GM21360 (cell line): ENCODE measurements around the gene NBAS.
"Not testable (repeated sequence)": the region's sequence is repeated elsewhere in the genome, so short reads cannot be mapped to it uniquely, and the experiment has no call there.

ENCODE experiments used
- ATAC-seq: cut with Tn5 transposase; IDR thresholded peaks from one replicate; pipeline ENCODE4 v1.9.1; 2021; ENCODE audit warnings: mild to moderate bottlenecking, moderate library complexity; ENCODE audit not compliant: unreplicated experiment

NBAS gene

GRCh38 chr2:15485949-15486348 is 75.2 kb downstream of the NBAS start:
- no peak for ATAC-seq

DNA sequence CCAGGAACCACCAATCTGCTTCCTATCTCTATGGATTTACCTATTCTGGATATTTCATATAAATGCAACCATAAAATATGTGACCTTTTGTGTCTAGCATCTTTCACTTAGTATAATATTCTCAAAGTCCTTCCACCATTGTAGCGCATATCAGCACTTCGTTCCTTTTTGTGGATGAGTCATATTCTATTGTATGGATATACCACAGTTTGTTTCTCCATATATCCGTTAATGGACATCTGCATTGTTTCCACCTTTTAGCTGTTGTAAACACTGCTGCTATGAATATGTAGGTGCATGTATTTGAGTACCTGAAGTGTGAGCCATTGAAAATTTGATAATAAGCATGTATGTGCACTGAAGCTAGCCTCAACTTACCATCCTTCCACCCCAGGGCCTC is 80.1 kb downstream of the NBAS start:
- ATAC-seq, result no peak

DNA sequence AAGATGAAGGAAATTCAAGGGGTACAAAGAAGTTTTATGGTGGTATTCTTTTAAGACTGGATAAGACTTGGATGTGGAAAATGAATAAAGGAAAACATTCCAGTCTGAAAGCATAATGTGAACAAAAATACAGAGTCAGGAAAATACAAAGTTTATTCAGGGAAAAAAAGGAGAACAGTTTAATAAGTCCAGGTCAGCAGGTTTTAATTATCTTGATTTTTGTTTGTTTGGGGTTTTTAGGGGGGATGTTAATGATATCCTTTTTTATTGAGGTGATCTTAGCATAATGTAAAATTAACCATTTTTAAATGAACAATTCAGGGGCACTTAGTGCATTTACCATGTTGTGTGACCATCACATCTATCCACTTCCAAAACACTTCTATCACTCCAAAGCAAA is 80.6 kb downstream of the NBAS start:
- no peak for ATAC-seq

GRCh38 chr2:15472876-15473275 is 88.3 kb downstream of the NBAS start:
- no peak for ATAC-seq

- ATAC-seq, result no peak
Measured at GRCh38 chr2:15472133-15472532, 89.0 kb downstream of the NBAS start.

GRCh38 chr2:15471606-15472005 is 89.5 kb downstream of the NBAS start:
- no peak for ATAC-seq

DNA sequence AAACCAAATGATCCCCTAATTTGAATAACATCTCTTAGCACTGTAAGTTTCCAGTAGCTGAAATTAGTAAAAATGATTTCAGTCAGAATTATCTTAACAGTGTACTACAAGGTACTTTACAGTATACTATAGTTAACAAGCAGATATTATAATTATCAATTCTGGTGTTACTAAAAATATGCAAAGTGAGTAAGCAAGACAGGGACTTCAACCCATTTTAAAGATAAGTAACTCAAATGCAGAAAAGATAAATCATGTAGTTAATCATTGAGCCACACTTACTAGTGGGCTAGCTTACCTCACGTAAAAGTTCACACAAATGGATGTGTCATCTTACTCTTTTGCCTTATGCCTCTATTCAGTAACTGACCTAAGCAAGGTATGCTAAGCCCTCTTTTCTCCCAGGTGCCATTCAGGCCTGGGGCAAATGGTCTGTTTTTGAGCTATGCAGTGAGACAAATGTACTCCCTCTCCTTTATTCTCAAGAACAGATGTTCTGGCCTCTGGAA is 101.0 kb downstream of the NBAS start:
- no peak for ATAC-seq

DNA sequence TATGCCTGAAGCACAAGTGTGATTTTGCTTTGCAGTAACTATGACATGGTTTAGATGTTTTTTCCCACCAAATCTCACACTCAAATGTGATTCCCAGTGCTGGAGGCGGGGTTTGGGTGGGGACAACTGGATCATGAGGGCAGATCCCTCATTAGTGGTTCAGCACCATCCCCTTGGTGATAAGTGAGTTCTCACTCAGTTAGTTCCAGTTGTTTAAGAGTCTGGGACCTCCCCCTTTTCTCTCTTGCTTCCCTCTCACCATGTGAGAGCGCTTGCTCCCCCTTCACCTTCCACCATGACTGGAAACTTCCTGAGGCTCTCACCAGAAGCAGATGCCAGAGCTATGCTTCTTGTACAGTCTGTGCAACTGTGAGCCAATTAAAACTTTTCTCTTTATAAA is 102.9 kb downstream of the NBAS start:
- ATAC-seq, result no peak

- no peak for ATAC-seq
Measured at GRCh38 chr2:15457868-15458267, 103.3 kb downstream of the NBAS start.

- no peak for ATAC-seq
Measured at GRCh38 chr2:15456352-15456751, 104.8 kb downstream of the NBAS start.

DNA sequence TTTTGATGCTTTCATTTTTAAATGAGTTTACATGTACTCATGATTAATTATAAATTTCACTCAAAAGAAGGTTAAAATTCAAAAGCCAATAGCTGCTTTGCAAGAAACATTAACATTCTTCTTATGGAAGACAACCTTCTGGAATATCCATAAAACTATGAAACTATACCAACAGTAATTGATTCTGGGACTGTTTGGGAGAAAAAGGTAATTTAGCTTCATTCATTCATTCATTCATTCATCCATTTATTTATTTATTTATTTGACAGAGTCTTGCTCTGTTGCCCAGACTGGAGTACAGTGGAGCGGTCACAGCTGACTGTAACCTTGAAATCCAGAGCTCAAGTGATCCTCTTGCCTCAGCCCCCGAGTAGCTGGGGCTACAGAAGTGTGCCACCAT is 110.3 kb downstream of the NBAS start:
- no peak for ATAC-seq

DNA sequence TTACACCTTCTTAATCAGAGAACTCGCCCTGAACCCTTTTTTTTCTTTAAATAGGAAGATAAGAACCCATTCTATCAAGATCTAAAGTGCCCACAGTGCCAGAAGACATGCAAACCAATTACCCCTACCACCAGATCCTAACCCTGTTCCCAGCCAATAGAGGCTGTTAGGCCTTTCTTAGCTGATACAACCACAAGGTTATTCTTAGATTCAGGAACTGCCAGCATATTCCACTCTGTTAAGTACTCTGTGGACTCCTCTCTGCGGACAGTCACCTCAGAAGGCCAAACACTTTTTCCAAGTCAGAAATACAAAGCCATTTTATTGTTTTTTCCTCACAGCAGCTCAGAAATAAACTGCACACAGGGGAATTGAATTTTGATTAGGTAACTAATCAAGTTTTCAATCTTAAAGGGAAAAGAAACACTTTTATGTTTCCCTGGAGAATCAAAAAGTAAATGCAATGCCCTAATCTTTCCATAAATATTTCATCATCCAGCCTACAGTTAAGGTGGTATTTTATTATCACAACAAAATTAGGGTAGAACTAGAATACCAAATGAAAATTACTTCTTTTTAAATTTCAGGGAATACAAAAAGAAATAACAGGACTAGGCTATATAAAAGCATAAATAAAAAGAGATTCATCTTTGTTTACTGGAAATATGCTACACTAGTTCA is 111.4 kb downstream of the NBAS start:
- ATAC-seq, result no peak

GRCh38 chr2:15448250-15448839 is 112.8 kb downstream of the NBAS start:
- no peak for ATAC-seq

DNA sequence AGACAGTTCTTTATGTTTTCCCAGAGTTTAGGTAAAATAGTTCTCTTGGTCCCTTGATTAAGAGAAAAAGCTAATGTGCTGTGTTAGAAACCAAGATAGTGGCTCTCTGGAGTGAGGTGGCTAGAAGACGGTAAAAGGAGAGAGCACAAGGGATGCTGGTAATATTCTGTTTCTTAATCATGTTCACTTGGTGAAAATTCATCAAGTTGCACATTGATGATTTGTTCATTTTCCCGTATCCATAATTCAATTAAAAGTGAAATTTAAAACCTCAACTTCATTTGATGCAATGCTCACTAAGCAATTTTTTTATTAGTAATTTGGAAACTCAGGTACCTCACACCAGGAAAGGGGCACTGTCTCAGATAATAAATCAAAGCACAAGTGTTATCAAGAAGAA is 113.8 kb downstream of the NBAS start:
- no peak for ATAC-seq

DNA sequence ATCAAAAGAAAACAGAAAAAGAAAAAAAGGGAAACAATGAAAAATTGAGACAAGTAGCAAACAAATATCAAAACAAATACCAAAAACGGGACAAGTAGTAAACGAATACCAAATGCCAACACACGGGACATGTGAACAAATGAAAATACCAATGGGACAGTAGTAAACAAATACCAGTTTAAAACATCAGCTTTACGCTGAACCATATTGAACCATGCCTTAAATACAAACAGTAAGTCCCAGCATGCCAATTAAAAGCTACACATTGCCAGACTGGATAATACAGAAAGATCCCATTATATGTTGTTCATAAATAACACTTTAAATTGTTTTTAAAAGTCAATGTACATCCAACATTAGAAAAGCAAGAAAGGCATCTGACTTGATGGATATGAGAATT is 114.2 kb downstream of the NBAS start:
- ATAC-seq, result no peak

- ATAC-seq, result no peak
Measured at GRCh38 chr2:15445891-15446562, 115.1 kb downstream of the NBAS start.

- ATAC-seq, result not testable (repeated sequence)
Measured at GRCh38 chr2:15439768-15440524, 121.2 kb downstream of the NBAS start.

- not testable (repeated sequence) for ATAC-seq
Measured at GRCh38 chr2:15439366-15439765, 121.8 kb downstream of the NBAS start.

DNA sequence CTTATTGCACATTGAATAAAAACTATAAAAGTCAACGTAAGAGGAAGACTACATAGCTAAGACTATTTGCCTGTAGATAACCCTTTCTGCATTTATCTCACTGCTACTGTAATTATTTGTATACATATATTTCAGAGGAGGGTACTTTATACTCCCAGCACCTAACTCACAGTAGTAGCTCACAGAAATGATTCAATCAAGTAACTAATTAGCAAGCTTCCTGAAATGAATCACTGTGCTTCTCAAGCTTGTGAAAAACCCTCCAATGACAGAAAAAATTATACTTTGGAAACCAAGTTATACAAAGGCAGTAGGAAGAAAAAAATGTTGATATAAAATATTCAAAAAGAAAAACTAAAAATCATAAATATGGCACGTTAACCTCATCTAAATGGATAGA is 124.9 kb downstream of the NBAS start:
- ATAC-seq, result no peak

- no peak for ATAC-seq
Measured at GRCh38 chr2:15435474-15435873, 125.7 kb downstream of the NBAS start.

DNA sequence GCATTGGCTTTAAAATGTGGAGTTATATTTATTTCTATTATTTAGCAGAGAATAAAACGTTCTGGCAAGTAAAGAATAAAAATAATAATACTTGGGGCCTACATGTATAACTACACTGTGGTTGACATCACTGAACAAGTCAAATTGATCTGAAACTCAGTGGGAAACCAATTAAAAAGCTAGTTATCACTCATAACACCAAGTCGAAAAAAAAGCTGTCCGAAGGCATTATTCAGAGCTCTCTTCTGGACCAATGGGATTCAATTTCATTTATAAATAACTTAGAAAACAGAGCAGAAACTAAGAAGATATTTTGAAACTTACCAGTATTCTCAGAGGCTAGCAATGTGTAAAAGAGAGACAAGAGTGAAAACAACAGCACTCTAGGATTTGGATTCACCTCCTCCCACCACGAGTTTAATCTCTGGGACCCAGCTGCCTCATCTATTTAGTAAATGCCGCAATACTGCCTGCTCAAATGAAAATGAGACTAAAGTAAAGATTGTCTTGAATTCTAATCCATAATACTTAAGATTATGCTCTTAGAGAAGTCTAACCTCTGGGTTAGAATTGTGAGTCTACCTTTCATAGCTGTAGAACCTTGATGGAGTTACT is 128.4 kb downstream of the NBAS start:
- no peak for ATAC-seq
